ENCODE data around the gene ANGPTL4.
"Not testable (repeated sequence)": the region's sequence is repeated elsewhere in the genome, so short reads cannot be mapped to it uniquely, and the experiment has no call there.

The ANGPTL4 gene

GRCh38 chr19:8366121-8366581 is 2.2 kb downstream of the ANGPTL4 start:
- DNase-seq = no peak

- no peak for DNase-seq
These were observed 3.0 kb downstream of the ANGPTL4 start for GRCh38 chr19:8366961-8367326.

- DNase-seq = no peak
These were observed 3.5 kb downstream of the ANGPTL4 start for GRCh38 chr19:8367327-8368001.

- no peak for DNase-seq
These were observed 6.4 kb downstream of the ANGPTL4 start for GRCh38 chr19:8370176-8371010.

- no peak for DNase-seq
These were observed 7.3 kb downstream of the ANGPTL4 start for GRCh38 chr19:8371011-8371804.

GRCh38 chr19:8373867-8374813 is 10.2 kb downstream of the ANGPTL4 start:
- no peak for DNase-seq

- DNase-seq = not testable (repeated sequence)
These were observed 11.8 kb downstream of the ANGPTL4 start for GRCh38 chr19:8375766-8376165.

- DNase-seq = not testable (repeated sequence)
These were observed 12.5 kb downstream of the ANGPTL4 start for GRCh38 chr19:8376373-8376974.

- DNase-seq = no peak
These were observed 13.6 kb downstream of the ANGPTL4 start for GRCh38 chr19:8377598-8377997.

- DNase-seq = not testable (repeated sequence)
These were observed 15.4 kb downstream of the ANGPTL4 start for GRCh38 chr19:8379156-8379891.

GRCh38 chr19:8384569-8384968 is 20.6 kb downstream of the ANGPTL4 start:
- DNase-seq = not testable (repeated sequence)

- DNase-seq = not testable (repeated sequence)
These were observed 21.1 kb downstream of the ANGPTL4 start for GRCh38 chr19:8385103-8385502.

GRCh38 chr19:8385566-8385965 is 21.6 kb downstream of the ANGPTL4 start:
- DNase-seq = not testable (repeated sequence)

GRCh38 chr19:8386419-8386818 is 22.5 kb downstream of the ANGPTL4 start:
- not testable (repeated sequence) for DNase-seq

GRCh38 chr19:8386990-8387389 is 23.0 kb downstream of the ANGPTL4 start:
- no peak for DNase-seq

GRCh38 chr19:8387688-8388611 is 24.0 kb downstream of the ANGPTL4 start:
- DNase-seq = no peak

GRCh38 chr19:8388612-8388958 is 24.6 kb downstream of the ANGPTL4 start:
- DNase-seq = no peak

- peak; percentile 99 for DNase-seq
These were observed 26.1 kb downstream of the ANGPTL4 start, which contains the start of gene RAB11B for GRCh38 chr19:8389891-8390616. TSS of gene RAB11B (plus strand) at chr19:8390360. CDS start at chr19:8390417, 57 bp downstream.

- peak; percentile 59 for DNase-seq
These were observed 26.6 kb downstream of the ANGPTL4 start for GRCh38 chr19:8390617-8390981.

Data from NCI-H510A (cell line).